ENCODE results near the gene BCL2L15. TPM values are rescaled to one million over a fixed set of nuclear protein-coding genes. Genes with fewer than 3 reads are reported as not detected.
A peak's percentile ranks its signal among the peaks of the same experiment; 100 is the strongest.

Gene BCL2L15
- total and polyA plus RNA-seq, 10 of the 15 experiments (the other 5 are each of a cell fraction or from before 2014, with no cell fraction given): 0.42 to 1.2 (median 0.59) TPM

DNA sequence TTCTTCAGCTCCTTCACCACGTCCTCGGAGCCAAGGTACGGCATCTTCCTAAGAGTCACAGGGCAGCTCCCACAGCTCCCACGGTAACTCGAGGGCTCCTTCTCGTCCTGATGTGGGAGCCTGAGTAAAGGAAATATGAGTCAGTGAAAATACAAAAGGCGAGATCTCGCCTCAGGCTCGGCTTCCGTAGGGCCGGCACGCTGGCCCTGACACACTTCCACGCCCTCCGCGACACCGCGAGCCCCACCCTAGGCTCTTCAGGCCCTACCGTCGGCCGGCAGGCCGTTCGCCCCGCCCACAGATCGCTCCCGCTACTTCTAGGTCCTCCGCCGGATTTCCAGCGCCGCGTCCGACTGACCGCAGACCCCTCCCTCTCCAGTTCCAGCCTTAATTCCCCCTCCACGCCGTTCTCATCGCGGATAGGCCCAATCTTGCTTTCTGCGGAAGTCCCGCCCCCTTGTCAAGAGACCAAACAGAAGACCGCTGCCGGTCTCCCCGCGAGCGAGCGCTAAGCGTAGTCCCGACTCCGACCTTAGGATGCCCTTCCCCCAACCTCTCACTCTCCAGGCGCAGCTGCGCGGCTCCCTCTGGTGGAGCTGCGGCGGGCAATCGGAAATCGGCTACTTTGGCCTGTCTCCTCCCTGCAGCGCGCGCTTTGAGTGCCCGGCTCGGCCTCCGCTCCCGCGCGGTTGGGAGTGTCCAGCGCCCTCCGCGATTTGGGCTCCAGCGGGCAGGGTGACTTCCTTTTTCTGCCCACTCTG lies 17.5 kb upstream of the BCL2L15 start, which contains the start of the genes AP4B1 and DCLRE1B (continued):
- no peak for TF ChIP-seq CBX3 (IDR thresholded peaks at IDR 0.05; ENCODE audit: borderline replicate concordance, low read depth)
- TF ChIP-seq KDM1A (IDR thresholded peaks at IDR 0.05; ENCODE audit: borderline replicate concordance): no peak
- TF ChIP-seq SIN3A (IDR thresholded peaks at IDR 0.05; ENCODE audit: low read depth, low read length): peak; percentile 97
- peak; percentile 98 for TF ChIP-seq CHD2 (IDR thresholded peaks at IDR 0.05; ENCODE audit: borderline replicate concordance, low read depth, low read length)
- peak; percentile 55; the same call in 1 of the 2 replicates for TF ChIP-seq FOXM1 (IDR thresholded peaks at IDR 0.05; ENCODE audit: low read depth, low read length)
- TF ChIP-seq, protein P1, sequence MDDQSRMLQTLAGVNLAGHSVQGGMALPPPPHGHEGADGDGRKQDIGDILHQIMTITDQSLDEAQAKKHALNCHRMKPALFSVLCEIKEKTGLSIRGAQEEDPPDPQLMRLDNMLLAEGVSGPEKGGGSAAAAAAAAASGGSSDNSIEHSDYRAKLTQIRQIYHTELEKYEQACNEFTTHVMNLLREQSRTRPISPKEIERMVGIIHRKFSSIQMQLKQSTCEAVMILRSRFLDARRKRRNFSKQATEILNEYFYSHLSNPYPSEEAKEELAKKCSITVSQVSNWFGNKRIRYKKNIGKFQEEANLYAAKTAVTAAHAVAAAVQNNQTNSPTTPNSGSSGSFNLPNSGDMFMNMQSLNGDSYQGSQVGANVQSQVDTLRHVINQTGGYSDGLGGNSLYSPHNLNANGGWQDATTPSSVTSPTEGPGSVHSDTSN (IDR thresholded peaks at IDR 0.05; ENCODE audit: insufficient replicate concordance, low read depth, low read length): peak; percentile 31
- TF ChIP-seq DPF2 (IDR thresholded peaks at IDR 0.05): no peak
- peak; percentile 90 for TF ChIP-seq RELA (IDR thresholded peaks at IDR 0.05; ENCODE audit: borderline replicate concordance, partially characterized antibody)
- TF ChIP-seq SP1 (IDR thresholded peaks at IDR 0.05; ENCODE audit: low read depth, low read length): peak; percentile 71
- TF ChIP-seq TCF3 (IDR thresholded peaks at IDR 0.05; ENCODE audit: borderline replicate concordance, insufficient read depth, low read depth, low read length): peak; percentile 93
- TF ChIP-seq TAF1 (IDR thresholded peaks at IDR 0.05; ENCODE audit: borderline replicate concordance, low read depth, low read length): 0 out of 2 replicates have a peak, but pooled peaks have one; percentile 38
- TF ChIP-seq POLR2A (IDR thresholded peaks at IDR 0.05; ENCODE audit: low read depth, low read length): peak; percentile 77
- TF ChIP-seq, protein P2, sequence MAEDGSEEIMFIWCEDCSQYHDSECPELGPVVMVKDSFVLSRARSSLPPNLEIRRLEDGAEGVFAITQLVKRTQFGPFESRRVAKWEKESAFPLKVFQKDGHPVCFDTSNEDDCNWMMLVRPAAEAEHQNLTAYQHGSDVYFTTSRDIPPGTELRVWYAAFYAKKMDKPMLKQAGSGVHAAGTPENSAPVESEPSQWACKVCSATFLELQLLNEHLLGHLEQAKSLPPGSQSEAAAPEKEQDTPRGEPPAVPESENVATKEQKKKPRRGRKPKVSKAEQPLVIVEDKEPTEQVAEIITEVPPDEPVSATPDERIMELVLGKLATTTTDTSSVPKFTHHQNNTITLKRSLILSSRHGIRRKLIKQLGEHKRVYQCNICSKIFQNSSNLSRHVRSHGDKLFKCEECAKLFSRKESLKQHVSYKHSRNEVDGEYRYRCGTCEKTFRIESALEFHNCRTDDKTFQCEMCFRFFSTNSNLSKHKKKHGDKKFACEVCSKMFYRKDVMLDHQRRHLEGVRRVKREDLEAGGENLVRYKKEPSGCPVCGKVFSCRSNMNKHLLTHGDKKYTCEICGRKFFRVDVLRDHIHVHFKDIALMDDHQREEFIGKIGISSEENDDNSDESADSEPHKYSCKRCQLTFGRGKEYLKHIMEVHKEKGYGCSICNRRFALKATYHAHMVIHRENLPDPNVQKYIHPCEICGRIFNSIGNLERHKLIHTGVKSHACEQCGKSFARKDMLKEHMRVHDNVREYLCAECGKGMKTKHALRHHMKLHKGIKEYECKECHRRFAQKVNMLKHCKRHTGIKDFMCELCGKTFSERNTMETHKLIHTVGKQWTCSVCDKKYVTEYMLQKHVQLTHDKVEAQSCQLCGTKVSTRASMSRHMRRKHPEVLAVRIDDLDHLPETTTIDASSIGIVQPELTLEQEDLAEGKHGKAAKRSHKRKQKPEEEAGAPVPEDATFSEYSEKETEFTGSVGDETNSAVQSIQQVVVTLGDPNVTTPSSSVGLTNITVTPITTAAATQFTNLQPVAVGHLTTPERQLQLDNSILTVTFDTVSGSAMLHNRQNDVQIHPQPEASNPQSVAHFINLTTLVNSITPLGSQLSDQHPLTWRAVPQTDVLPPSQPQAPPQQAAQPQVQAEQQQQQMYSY (CRISPR knock-in tag; IDR thresholded peaks at IDR 0.05): no peak
- no peak for TF ChIP-seq ASH2L (IDR thresholded peaks at IDR 0.05; ENCODE audit: borderline replicate concordance, low read depth)
- TF ChIP-seq CHD4 (IDR thresholded peaks at IDR 0.05): no peak
- TF ChIP-seq CREB1 (IDR thresholded peaks at IDR 0.05; ENCODE audit: low read depth): peak; percentile 47; the same call in 1 of the 2 replicates
- TF ChIP-seq CHD1 (IDR thresholded peaks at IDR 0.05; ENCODE audit: low read depth, low read length): 0 out of 2 replicates have a peak, but pooled peaks have one; percentile 73
- TF ChIP-seq SPI1 (IDR thresholded peaks at IDR 0.05; ENCODE audit: borderline replicate concordance, insufficient read depth, low read depth, low read length): peak; percentile 23; the same call in 1 of the 2 replicates
- peak; percentile 78 for TF ChIP-seq NFYB (IDR thresholded peaks at IDR 0.05; ENCODE audit: insufficient read depth, low read depth, low read length)
- TF ChIP-seq ESRRA (IDR thresholded peaks at IDR 0.05; ENCODE audit: low read length): peak; percentile 35; the same call in 1 of the 2 replicates
- TF ChIP-seq, protein P3, sequence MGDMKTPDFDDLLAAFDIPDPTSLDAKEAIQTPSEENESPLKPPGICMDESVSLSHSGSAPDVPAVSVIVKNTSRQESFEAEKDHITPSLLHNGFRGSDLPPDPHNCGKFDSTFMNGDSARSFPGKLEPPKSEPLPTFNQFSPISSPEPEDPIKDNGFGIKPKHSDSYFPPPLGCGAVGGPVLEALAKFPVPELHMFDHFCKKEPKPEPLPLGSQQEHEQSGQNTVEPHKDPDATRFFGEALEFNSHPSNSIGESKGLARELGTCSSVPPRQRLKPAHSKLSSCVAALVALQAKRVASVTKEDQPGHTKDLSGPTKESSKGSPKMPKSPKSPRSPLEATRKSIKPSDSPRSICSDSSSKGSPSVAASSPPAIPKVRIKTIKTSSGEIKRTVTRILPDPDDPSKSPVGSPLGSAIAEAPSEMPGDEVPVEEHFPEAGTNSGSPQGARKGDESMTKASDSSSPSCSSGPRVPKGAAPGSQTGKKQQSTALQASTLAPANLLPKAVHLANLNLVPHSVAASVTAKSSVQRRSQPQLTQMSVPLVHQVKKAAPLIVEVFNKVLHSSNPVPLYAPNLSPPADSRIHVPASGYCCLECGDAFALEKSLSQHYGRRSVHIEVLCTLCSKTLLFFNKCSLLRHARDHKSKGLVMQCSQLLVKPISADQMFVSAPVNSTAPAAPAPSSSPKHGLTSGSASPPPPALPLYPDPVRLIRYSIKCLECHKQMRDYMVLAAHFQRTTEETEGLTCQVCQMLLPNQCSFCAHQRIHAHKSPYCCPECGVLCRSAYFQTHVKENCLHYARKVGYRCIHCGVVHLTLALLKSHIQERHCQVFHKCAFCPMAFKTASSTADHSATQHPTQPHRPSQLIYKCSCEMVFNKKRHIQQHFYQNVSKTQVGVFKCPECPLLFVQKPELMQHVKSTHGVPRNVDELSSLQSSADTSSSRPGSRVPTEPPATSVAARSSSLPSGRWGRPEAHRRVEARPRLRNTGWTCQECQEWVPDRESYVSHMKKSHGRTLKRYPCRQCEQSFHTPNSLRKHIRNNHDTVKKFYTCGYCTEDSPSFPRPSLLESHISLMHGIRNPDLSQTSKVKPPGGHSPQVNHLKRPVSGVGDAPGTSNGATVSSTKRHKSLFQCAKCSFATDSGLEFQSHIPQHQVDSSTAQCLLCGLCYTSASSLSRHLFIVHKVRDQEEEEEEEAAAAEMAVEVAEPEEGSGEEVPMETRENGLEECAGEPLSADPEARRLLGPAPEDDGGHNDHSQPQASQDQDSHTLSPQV (IDR thresholded peaks at IDR 0.05): peak; percentile 47; the same call in 1 of the 2 replicates
- TF ChIP-seq RB1 (IDR thresholded peaks at IDR 0.05; ENCODE audit: borderline replicate concordance): peak; percentile 100

Measured in GM12878 (cell line).